Natural killer cell (primary cell): ENCODE data around the gene SYNGR3. TPM values are rescaled to one million over a fixed set of nuclear protein-coding genes. Genes with fewer than 3 reads are reported as not detected.

Source experiments
- ATAC-seq, 3 donors: fragments of 150-1000 bp in 2 of 3; fragments of 200-7000 bp in 1 of 3; cut with Tn5 transposase; 1 replicate in 1 of 3; 2 replicates in 2 of 3; pipeline ENCODE4 v1.10.0; 2021; ENCODE audit warnings: mild to moderate bottlenecking in 2 of 3, moderate library complexity in 2 of 3
- DNase-seq, 2 donors: peaks; one replicate each; pipeline versions ENCODE4 v3.0.0 to v3.0.0-alpha.2; 2013 to 2021; ENCODE audit warnings: mixed read lengths in 1 of 2
- H3K27ac ChIP-seq: one replicate; pipeline ENCODE4 v1.5.1; 2013; ENCODE audit warnings: mild to moderate bottlenecking, low read length
- H3K27me3 ChIP-seq: one replicate; pipeline ENCODE4 v1.6.1; 2013; ENCODE audit warnings: low read length; ENCODE audit not compliant: control insufficient read depth, insufficient read depth
- H3K36me3 ChIP-seq: one replicate; pipeline ENCODE4 v1.6.1; 2013; ENCODE audit warnings: low read length; ENCODE audit not compliant: control insufficient read depth, insufficient read depth
- H3K4me1 ChIP-seq: one replicate; pipeline ENCODE4 v1.6.1; 2013; ENCODE audit warnings: low read length; ENCODE audit not compliant: control insufficient read depth, insufficient read depth
- H3K4me3 ChIP-seq: one replicate; pipeline ENCODE4 v1.5.1; 2013; ENCODE audit warnings: low read length
- H3K9me3 ChIP-seq: one replicate; pipeline ENCODE4 v1.6.1; 2013; ENCODE audit warnings: low read length; ENCODE audit not compliant: control insufficient read depth, insufficient read depth
- H3K27ac Mint-ChIP-seq, 2 donors: one replicate each; pipeline ENCODE4 v1.8.0; 2022; ENCODE audit warnings: mild to moderate bottlenecking in 2 of 2, mixed read lengths in 2 of 2, moderate library complexity in 1 of 2
- H3K27me3 Mint-ChIP-seq, 2 donors: one replicate each; pipeline ENCODE4 v1.8.0; 2022; ENCODE audit warnings: low read depth in 2 of 2, mixed read lengths in 2 of 2
- H3K36me3 Mint-ChIP-seq: one replicate; pipeline ENCODE4 v1.8.0; 2022; ENCODE audit warnings: mixed read lengths
- H3K4me1 Mint-ChIP-seq, 2 donors: one replicate each; pipeline ENCODE4 v1.8.0; 2022; ENCODE audit warnings: mixed read lengths in 2 of 2
- H3K4me3 Mint-ChIP-seq: one replicate; pipeline ENCODE4 v1.8.0; 2022; ENCODE audit warnings: mild to moderate bottlenecking, moderate library complexity, mixed read lengths
- H3K9me3 Mint-ChIP-seq, 2 donors: one replicate each; pipeline ENCODE4 v1.8.0; 2022; ENCODE audit warnings: mixed read lengths in 2 of 2
- WGBS: methylation state at CpG from one replicate; pipeline ENCODE4 v1.1.7; 2013; ENCODE audit warnings: missing lambda C conversion rate; ENCODE audit not compliant: insufficient coverage; 5-methylcytosine and 5-hydroxymethylcytosine counted together
- intact Hi-C: fragments of 100-400 bp; cut with micrococcal nuclease; formaldehyde crosslinking; loops from one replicate; pipeline ENCODE4 v1.14.2; 2022
- total RNA-seq, 4 donors: library from RNA; stranded (reverse); fragments of 120-200 nt in 1 of 4; gene quantifications; one replicate each; pipeline versions ENCODE4 v1.2.3 to v1.2.4, GENCODE V29; 2013 to 2022
- TF ChIP-seq, protein P1 (sequence below): fragments of 200-600 bp; IDR thresholded peaks from one replicate; pipeline ENCODE4 v1.8.0; 2022; ENCODE audit warnings: antibody characterized with exemption

SYNGR3 gene
- total RNA-seq, 3 donors from 2014 or later (not counting 1 experiment from before 2014, with no cell fraction given): 10.3 to 19.3 (median 19.1) TPM

DNA sequence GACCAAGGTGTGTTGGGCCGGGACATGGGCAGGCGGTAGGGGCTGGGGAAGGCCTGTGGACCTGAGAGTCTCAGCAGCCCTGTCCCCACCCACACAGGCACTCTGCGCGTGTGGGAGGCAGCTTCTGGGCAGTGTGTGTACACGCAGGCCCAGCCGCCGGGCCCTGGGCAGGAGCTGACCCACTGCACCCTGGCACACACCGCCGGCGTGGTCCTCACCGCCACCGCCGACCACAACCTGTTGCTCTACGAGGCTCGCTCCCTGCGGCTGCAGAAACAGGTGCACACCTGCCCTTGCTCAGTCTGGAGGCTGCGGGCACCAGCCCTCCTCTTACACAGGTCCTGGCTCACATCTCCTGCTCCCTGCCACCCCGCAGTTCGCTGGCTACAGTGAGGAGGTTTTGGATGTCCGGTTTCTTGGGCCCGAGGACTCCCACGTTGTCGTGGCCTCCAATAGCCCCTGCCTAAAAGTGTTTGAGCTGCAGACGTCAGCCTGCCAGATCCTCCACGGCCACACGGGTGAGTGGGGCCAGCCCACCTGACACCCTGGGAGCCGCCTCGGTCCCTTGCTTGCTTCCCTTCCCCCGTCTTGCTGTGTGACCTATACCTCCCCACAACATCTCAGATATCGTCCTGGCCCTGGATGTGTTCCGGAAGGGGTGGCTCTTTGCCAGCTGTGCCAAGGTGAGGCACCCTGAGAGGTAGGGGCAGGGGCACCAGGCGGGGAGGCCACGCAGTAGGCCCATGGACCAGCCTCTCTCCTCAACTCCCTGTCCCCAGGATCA is 14.1 kb upstream of the SYNGR3 start:
- intact Hi-C loops: no loop called here
- no peak overlapping the region for H3K27ac Mint-ChIP-seq
- WGBS: 97% methylated on average over 33 of the region's 33 CpGs
- peaks cover 18 to 23% of the 10 kb centered on the region in 2 donors for H3K4me1 Mint-ChIP-seq
- no peaks in the 10 kb centered on the region for H3K9me3 Mint-ChIP-seq
- peaks cover 30% of the 10 kb centered on the region for H3K4me1 ChIP-seq
- H3K9me3 ChIP-seq: no peaks in the 10 kb centered on the region
- no peaks in the 10 kb centered on the region for H3K36me3 Mint-ChIP-seq
- ATAC-seq (no peak), DNase-seq (no peak)
- TF ChIP-seq, protein P1, sequence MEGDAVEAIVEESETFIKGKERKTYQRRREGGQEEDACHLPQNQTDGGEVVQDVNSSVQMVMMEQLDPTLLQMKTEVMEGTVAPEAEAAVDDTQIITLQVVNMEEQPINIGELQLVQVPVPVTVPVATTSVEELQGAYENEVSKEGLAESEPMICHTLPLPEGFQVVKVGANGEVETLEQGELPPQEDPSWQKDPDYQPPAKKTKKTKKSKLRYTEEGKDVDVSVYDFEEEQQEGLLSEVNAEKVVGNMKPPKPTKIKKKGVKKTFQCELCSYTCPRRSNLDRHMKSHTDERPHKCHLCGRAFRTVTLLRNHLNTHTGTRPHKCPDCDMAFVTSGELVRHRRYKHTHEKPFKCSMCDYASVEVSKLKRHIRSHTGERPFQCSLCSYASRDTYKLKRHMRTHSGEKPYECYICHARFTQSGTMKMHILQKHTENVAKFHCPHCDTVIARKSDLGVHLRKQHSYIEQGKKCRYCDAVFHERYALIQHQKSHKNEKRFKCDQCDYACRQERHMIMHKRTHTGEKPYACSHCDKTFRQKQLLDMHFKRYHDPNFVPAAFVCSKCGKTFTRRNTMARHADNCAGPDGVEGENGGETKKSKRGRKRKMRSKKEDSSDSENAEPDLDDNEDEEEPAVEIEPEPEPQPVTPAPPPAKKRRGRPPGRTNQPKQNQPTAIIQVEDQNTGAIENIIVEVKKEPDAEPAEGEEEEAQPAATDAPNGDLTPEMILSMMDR: no peak
- peaks cover 42% of the 10 kb centered on the region for H3K36me3 ChIP-seq
- no peak overlapping the region for H3K4me3 Mint-ChIP-seq
- H3K27ac ChIP-seq: no peak overlapping the region
- H3K27me3 Mint-ChIP-seq: no peaks in the 10 kb centered on the region
- H3K4me3 ChIP-seq: no peak overlapping the region
- peaks cover 9% of the 10 kb centered on the region for H3K27me3 ChIP-seq

DNA sequence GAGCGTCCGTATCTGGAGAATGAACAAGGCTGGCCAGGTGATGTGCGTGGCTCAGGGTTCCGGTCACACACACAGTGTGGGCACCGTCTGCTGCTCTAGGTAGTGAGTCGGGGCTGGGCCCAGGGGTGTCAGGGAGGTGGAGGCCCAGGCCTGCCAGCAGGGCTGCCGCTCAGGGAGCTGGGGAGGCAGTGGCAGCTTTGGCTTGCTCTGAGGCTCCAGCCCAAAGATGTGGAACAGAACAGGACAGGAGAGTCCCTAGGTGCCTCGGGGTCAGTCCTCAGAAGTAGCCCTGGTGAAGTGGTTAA is 13.6 kb upstream of the SYNGR3 start:
- Mint-ChIP-seq H3K36me3 (no peaks in the 10 kb centered on the region), H3K9me3 (no peaks in the 10 kb centered on the region), H3K4me1 (peaks cover 16 to 18% of the 10 kb centered on the region in 2 donors), H3K27ac (no peak overlapping the region), H3K27me3 (peaks cover 0 to 2% of the 10 kb centered on the region in 2 donors), H3K4me3 (no peak overlapping the region)
- TF ChIP-seq, protein P1: no peak
- no peak for DNase-seq
- 98% methylated on average over 8 of the region's 8 CpGs for WGBS
- no peaks in the 10 kb centered on the region for H3K9me3 ChIP-seq
- intact Hi-C loops: no loop called here
- H3K36me3 ChIP-seq: peaks cover 42% of the 10 kb centered on the region
- peaks cover 15% of the 10 kb centered on the region for H3K27me3 ChIP-seq
- H3K4me3 ChIP-seq: no peak overlapping the region
- no peak overlapping the region for H3K27ac ChIP-seq
- no peak for ATAC-seq
- H3K4me1 ChIP-seq: peaks cover 24% of the 10 kb centered on the region

DNA sequence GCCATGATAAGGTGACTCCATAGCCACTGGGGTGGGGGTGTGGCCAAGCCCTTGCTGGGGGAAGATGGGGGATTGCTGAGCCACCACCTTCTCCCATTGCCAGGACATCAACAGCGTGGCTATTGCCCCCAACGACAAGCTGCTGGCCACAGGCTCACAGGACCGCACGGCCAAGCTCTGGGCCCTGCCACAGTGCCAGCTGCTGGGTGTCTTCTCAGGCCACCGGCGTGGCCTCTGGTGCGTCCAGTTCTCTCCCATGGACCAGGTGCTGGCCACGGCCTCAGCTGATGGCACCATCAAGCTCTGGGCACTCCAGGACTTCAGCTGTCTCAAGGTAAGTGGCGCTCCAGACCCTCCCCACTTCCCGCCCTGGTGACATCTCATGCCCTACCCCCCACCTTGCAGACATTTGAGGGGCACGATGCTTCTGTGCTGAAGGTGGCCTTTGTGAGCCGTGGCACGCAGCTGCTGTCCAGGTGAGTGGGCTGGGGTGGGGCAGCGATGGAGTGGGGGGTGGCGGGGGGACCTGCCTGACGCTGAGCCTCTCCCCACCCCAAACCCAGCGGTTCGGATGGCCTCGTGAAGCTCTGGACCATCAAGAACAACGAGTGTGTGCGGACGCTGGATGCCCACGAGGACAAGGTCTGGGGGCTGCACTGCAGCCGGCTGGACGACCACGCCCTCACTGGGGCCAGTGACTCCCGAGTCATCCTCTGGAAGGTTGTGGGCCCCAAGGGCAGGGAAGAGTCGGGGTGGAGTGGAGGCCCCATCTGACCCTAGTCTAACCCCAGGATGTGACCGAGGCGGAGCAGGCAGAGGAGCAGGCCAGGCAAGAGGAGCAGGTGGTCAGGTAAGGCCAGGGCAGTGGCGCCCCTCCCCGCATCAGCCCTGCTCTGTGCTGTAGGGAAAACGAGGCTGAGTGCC is 12.6 kb upstream of the SYNGR3 start:
- 96% methylated on average over 31 of the region's 33 CpGs for WGBS
- H3K27ac Mint-ChIP-seq: no peak overlapping the region
- H3K4me1 Mint-ChIP-seq: peaks cover 6 to 8% of the 10 kb centered on the region in 2 donors
- no peaks in the 10 kb centered on the region for H3K9me3 ChIP-seq
- DNase-seq (no peak), ATAC-seq (no peak)
- no peak overlapping the region for H3K4me3 Mint-ChIP-seq
- peaks cover 42% of the 10 kb centered on the region for H3K36me3 ChIP-seq
- peaks cover 0 to 7% of the 10 kb centered on the region in 2 donors for H3K27me3 Mint-ChIP-seq
- TF ChIP-seq, protein P1: no peak
- no peak overlapping the region for H3K27ac ChIP-seq
- no peaks in the 10 kb centered on the region for H3K36me3 Mint-ChIP-seq
- intact Hi-C loops: no loop called here
- no peaks in the 10 kb centered on the region for H3K9me3 Mint-ChIP-seq
- no peak overlapping the region for H3K4me3 ChIP-seq
- peaks cover 18% of the 10 kb centered on the region for H3K4me1 ChIP-seq
- peaks cover 24% of the 10 kb centered on the region for H3K27me3 ChIP-seq
